K562 treated with DMSO at 1 percent for 24 hours (cell line): ENCODE results near the gene METTL9. TPM values are rescaled to one million over a fixed set of nuclear protein-coding genes. Genes with fewer than 3 reads are reported as not detected.

ENCODE experiments used
- total RNA-seq: library from RNA; unstranded; fragments of 300-600 nt; gene quantifications from 2 replicates; pipeline ENCODE4 v1.2.3, GENCODE V29; 2022; ENCODE audit warnings: low read depth; ENCODE audit not compliant: insufficient read depth

METTL9 gene
- 98.2 and 117 TPM in 2 replicates for total RNA-seq

DNA sequence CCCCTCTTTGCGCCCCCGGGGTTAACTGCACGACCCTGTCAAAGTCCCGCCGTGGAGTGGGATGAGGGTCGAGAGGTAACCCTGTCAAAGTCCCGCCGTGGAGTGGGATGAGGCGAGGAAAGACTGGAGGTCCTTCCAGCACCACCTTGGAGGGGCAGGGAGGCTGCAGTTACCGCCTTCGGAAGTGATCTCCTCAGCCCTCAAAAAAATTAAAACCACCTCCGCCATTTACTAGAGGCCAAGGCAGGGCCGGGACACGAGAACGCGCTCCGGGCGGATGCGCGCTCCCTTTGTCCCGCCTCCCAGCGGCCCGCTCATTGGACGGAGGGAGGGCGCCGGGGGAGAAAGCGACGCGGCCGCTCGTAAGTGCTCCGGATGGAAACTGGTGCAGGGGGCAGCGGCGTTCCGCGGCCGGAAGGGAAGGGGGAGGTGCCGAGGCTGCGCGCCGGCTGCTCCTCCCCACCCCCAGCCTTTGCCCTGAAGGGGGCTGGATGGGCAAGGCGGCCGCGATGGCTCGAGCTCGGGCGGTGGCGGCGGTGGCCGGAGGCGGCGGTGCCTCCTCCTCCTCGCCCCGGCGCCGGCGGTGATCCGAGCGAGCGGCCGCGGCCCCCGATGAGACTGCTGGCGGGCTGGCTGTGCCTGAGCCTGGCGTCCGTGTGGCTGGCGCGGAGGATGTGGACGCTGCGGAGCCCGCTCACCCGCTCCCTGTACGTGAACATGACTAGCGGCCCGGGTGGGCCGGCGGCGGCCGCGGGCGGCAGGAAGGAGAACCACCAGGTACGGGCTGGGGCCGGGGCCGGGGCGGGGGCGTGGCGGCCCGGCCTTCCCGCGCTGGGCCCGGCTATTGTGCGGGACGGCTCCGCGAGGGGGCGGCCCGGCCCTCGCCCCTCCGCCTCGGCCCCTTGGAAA lies at the start of gene METTL9:
Gene METTL9 (plus strand): TSS at position 456 of the 909 bp plus-strand sequence. CDS start 157 bp downstream, at position 613.

DNA sequence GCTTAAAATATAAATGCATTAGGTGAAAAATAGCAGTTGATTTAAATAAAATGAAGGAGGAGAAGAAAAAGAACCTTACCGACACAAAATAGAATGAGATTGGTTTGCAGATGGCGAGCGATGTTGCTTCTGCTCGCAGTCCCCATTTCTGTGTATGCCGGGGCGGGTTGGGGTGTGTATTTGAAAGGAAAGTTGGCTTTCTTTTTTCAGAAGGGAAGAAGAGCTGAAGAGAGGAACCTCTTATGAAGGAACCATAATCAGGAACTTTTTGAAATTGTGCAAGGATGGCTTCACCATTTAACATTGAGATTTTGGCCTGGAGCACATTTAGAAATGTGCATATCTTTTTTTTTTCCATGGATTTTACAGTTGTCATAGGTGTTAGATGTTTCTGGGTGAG lies 53.1 kb downstream of the METTL9 start, which contains the start of gene IGSF6:
Gene IGSF6 (minus strand): TSS at position 156 of the 400 bp plus-strand sequence. CDS start 10 bp downstream, at position 146.

DNA sequence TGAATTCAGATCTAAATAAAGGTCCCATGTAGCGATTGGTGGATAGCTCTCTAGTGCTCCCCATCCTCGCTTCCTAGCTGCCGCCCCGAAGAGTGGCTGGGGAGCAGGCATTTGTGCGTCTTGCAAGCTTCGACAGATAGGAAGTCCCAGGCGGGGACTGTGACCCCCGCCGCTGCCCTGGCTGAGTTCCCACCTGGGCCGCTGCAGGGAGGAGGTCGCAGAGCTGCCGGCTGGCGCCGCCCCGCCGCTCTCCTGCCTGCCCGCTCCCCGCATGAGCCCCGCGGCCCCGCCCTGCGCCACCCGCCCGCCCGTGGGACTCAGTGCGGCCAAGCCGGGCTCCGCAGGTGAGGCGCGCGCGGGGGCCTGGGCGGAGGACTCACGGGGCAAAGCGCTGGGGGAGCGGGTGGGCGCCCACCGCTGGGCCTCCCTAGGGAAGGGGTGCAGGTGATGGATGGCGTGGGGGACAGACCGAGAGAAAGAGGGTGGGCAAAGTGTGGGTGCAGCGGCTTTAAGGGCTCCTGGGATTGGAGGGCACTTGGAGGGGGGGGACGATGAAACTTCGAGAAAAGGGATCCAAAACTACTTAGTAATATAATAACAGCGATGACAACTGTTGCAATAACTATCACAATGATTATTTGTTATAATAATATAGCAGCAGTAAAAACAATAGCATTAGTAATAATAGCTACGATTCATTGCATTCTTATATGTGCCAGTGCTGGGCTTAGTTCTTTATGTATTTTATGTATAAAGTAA lies 64.7 kb downstream of the METTL9 start, which contains the start of gene OTOA:
Gene OTOA (plus strand): TSS at position 80 of the 759 bp plus-strand sequence. CDS start 14,547 bp downstream, outside the sequence.

Other genes starting within 250 kb of the METTL9 start
- gene IGSF6, start 53.0 kb downstream of the METTL9 start, total RNA-seq: 0.32 TPM in 1 of 2 replicates, not detected in the other
- not detected in 2 replicates for gene OTOA, start 64.4 kb downstream of the METTL9 start, total RNA-seq